AG08395 (cell line): ENCODE measurements around the gene NAXD.
"Not testable (repeated sequence)": the region's sequence is repeated elsewhere in the genome, so short reads cannot be mapped to it uniquely, and the experiment has no call there.

Experiments
- DNase-seq: peaks from one replicate; pipeline ENCODE4 v3.0.0; 2012; ENCODE audit warnings: mixed read lengths, low spot score

NAXD gene

DNA sequence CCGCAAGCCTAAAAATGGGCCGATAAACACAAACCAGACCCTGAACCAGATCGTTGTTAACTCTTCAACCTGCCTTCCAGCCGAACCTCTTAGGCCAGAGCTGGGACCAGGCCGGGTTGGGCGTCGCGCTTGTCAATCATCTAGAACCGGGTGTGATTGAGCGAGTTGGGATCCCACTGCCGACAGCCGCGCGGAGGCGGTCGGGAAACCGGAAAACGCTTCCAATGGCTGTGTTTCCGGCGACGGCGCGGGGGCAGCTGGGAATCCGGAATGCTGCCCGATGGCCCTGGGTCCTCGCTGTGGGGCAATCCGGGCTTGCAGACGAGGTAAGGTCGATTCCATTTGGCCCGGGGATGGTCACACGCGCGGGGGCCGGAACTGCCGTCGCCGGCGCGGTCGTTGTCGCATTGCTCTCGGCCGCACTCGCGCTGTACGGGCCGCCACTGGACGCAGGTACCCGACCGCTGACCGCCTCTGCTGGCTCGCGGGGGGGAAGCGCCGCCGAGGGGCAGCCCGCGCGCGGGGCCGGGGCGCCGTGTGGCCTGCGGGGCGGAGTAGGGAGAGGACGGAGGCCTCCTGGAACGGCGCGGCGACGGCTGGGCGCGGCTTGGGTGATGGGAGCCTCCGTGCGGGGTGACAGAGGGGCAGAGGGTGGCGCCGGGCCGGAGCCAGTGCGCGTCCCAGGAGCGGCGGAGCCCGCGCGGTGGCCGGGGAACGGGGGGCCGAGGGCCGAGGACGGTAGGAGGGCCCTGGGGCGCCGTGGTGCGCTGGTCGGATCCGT, at the start of gene NAXD:
NAXD (plus strand) TSS at position 224 of the 781 bp plus-strand sequence; CDS start at position 281, 57 bp downstream.
- DNase-seq = peak; percentile 100

DNA sequence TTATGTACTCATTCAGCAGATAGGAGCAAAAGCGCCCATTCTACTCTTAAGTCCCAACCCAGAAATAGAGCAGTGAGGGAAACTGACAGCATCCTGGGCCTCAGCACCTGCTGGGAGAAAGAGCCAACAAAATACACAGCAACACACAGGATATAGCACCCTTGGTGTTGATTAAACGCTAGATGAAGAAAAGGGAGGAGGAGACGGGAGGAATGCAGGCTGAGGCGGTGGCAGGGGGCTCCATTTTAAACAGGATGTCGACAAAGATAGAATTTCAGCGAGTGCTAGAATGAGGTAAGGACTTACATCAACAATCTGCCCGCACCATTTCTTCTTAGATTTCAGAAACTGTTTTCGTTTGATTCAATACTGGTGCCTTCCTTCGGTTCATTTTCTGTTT, 49.2 kb upstream of the NAXD start:
- no peak for DNase-seq

DNA sequence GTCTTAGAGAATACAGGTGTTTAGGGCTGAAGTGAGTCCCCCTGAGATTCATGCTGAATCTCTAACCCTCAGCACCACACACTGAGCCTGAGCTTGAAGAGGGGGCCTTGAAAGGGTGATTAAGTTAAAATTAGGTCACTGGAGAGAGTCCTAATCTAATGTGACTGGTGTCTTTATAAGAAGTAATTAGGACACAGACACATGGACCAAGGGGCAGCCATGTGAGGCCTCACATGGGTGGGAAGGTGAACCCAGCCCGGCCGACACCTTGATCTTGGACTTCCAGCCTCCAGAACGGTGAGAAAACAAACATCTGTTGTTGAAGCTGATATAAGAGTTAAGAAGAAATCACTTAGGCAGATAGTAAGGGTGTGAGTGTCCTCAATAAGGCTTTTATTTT, 46.7 kb upstream of the NAXD start:
- DNase-seq = no peak

DNA sequence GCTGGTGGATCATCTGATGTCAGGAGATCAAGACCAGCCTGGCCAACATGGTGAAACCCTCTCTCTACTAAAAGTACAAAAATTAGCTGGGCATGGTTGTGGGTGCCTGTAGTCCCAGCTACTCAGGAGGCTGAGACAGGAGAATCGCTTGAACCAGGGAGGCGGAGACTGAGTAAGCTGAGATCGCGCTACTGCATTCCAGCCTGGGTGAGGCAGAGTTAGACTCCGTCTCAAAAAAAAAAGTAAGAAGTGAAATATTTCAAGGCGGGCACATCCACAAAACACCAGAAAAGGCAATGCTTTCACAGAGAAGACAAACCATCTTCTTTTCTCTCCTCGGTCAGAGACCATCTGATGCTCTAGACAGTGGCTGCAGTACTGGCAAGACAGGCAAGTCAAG, 45.4 kb upstream of the NAXD start:
- not testable (repeated sequence) for DNase-seq

DNA sequence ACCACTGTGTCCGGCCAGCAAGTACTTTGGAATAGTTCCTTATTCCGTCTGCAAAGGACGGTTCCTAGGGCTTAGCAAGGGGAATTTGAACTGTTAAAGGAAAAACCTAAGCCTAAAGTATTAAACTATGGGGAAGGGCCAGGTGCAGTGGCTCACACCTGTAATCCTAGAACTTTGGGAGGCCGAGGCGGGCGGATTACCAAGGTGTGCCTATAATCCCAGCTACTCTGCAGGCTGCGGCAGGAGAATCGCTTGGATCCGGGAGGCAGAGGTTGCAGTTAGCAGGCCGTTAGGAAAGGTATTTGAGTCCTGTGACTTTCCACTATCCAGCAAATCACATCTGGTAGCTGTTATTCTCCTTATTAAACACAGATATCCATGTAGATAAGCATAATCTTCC, 44.5 kb upstream of the NAXD start:
- DNase-seq = no peak

DNA sequence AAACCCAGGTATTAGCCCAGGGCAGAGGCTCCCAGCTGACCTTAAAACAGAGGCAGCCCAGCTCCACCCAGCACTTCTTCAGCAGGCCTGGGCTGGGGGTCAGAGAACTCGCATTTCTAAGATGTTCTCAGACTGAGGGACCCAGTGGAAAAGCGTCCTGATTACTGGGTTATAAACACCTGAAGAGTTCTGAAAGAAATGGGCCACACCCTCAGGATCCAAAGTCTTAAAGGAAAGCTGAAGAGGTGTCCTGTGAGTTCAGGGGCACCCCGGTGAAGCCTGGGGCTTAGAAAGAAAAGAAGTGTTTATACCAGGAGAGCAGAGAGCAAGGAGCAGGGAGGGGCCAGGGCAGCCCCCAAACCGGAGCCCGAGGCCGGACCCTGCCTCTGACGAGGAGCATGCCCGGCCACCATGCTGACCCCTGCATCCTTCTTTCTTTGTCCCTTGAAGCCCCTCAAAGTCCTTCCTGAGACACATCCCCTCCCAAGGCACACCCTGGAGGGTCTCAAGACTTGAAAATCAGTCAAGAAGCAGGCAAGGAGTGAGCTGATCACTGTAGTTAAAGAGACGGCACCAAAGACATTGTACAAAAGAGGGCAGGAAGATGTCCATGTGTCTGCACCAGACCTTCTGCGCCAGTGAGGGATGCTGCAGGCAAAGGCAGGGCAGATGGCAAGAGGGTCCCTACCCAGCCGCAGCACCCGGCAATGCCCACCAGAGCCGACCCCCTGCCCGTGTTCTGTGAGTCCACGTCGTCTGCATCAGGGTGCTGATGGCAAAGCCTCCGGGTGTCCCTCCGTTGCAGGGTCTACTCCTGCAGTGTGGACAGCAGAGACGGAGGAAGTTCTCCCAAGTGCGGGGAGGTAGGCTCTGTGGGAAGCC, 43.2 kb upstream of the NAXD start:
- DNase-seq = no peak

DNA sequence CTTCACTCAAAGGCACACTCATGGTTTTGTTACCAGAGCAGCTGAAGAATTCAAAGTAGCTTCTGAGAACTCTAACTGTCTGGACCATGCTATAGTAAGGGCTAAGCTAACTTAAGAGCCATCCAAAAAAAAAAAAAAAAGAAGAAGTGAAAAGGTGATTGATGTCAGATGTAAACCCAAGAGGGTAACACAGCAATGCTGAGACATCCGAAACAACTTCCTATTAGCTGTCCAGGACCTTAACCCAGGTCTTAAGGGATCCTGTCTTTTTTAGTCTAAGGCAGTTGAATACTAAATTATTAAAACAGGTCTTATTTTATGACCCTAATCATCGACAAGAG, 42.6 kb upstream of the NAXD start:
- DNase-seq = no peak

DNA sequence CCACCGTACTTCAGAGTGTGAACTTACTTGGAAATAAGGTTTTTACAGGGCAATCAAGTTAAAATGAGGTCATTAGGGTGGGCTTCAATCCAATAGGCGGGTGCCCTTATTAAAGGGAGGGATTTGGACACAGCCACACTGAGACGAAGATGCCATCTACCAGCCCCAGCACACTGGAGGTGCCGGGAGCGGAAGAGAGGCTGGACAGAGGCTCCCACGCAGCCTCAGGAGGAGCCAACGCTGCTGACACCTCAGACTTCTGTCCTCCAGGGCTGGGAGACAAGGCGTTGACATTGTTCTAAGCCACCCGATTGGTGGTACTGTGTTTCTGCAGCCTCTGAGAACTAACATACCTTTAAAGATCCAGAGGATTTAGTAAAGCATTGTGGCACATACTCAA, 41.2 kb upstream of the NAXD start:
- no peak for DNase-seq

DNA sequence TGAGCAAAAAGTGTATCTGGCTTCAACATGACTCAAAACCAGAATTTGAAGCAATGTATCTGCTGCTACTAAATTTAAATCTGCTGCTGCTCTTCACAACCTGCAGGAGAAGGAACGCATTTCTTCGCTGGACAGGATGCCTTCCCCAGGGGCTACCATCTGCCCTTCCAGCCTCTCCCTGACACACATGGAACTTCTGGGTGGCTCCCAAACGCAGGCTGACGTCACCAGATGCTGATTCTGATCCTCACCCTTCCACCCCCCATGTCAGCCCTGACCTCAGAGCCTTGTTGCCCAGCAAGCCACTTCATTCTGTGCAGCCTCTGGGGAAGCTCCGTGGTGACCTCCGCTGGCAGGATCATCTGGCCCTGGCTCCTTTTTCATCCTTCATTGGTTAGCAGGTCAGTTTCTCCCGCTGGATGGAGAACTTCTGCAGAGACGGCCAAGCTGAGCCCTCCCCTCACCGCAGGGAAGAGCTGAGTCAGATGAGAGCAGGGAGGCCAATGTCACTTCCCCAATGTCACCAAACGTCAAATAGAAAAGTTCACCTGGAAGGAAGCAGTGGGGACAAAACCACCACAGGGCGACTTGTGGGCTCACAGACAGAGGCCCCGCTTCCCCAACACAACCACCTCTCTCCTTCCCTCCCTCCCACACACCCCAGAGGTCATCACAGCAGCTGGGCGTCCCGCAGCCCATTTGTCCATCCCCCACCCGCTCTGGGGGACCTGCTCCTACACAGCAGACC, 39.8 kb upstream of the NAXD start:
- peak; percentile 53 for DNase-seq

DNA sequence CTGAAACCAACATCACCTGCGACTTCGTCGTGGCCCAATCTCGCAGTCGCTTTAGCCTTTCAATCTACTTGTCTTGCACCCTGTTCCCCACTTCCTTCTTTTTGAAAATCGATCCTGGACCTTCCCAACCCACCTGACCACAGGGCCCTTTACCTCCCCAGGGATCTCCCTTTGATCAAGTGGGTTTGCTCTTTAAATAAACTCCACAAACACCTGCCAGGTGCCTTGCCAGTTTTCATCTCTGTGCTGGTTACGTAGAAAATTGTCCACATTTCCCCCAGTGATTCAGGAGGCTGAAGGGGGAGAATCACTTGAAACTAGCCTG, 39.3 kb upstream of the NAXD start:
- no peak for DNase-seq

DNA sequence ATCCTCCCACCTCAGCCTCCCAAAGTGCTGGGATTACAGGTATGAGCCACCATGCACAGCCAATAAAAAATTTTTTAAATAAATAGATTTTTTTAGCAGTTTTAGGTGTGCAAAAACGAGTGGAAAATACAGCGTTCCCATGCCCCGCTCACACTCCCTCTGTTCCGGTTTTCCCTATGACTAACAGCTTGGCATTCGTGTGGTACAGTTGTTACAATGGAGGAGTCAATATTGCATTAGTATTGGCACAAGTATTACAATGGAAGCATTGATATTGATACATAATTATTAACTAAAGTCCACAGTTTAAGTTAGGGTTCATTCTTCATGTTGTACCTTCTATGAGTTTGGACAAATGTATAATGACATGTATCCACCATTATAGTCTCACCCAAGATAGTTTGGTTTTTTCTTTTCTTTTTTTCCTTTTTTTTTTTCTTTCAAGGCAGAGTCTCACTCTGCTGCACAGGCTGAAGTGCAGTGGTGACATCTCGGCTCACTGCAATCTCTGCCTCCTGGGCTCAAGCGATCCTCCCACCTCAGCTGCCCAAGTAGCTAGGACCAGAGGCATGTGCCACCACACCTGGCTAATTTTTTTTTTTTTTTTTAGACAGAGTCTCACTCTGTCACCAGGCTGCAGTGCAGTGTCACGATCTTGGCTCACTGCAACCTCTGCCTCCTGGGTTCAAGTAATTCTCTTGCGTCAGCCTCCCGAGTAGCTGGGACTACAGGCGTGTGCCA, 38.4 kb upstream of the NAXD start:
- DNase-seq = no peak

DNA sequence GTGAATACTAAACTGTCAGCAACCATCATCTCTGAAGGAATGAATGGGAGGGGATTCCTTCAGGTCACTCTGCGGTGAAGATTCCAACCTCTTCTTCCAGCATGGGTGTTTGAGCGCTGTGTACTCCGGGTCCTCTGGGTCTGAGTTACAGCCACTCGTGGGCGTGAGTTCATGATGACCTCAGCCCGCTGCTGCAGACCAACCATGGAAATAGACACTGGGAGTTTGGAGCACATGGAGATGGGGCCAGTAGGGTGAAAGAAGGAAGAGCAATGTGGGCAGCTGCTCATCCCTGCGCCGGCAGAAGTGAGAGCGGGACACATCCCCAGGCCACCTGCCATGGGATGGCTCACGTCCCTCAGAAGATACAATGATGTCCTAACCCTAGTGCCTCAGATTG, 37.0 kb upstream of the NAXD start:
- no peak for DNase-seq

DNA sequence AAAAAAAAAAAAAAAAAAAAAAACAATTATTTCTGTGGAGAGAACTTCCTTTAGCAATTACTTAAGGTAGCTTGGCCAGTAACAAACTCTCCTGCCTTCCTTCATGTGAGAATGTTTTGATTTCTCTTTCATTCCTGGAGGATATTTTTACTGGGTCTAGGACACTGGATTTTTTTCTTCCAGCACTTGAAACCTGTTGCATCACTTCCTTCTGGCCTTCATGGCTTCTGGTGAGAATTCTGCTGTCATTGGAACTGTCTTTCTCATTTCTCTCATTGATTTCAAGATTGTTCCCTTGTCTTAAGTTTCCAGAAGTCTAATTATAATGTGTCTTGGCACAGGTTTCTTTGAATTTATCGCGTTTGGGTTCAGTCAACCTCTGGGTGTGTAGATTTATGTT, 34.5 kb upstream of the NAXD start:
- no peak for DNase-seq

DNA sequence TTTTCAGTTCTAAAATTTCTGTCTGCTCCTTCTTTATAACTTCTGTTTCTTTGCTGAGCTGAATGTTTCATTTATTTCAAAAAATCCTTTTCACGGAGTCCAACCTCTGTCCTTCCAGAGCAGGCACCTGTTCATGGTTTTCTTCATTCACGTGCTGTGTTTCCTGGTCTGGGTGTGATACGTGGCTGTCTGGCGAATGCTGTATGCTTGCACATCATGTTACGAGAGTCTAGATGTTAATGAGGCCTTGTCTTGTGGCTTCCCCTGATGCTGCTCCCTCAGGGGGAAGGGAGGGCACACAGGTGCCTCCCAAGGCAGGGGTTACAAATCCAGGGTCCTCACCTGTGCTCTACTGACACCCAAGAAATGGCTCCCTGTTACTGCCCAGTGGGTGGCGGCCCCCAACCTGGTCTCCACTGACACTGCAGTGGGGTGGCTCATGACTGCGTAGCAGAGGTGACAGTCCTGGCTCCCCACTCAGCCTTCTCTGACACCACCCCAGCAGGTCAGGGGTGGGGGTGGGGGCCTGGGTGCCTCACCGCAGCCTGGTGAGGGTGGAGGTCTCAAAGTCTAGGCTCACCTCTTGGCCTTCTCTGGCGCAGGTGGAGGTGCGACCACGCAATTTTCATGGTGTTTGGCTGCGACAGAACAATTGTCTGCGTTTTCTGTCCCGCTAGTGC, 33.7 kb upstream of the NAXD start:
- DNase-seq = no peak

DNA sequence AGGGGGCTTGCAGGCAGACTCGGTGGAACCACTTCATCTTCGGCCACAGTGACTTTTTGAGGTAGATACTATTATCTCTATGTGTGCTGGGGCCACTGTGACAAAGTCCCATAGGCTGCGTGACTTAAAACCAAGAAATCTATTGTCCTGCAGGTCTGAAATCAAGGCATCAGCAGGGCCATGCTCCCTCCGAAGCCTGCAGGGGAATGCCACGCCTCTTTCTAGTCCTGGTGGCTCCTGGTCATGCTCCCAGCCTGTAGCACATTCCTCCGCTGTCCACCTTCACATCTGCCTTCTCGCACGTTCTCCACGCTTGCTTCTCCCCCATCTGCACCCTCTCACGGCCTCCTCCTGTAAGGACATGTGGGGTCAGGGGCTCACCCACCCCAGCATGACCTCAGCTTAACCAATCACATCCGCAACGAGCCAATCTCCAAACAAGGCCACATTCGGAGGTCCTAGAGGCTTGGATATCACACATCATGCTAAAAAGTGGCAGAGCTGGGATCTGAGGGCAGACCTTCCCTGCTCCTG, 32.9 kb upstream of the NAXD start:
- DNase-seq = no peak

DNA sequence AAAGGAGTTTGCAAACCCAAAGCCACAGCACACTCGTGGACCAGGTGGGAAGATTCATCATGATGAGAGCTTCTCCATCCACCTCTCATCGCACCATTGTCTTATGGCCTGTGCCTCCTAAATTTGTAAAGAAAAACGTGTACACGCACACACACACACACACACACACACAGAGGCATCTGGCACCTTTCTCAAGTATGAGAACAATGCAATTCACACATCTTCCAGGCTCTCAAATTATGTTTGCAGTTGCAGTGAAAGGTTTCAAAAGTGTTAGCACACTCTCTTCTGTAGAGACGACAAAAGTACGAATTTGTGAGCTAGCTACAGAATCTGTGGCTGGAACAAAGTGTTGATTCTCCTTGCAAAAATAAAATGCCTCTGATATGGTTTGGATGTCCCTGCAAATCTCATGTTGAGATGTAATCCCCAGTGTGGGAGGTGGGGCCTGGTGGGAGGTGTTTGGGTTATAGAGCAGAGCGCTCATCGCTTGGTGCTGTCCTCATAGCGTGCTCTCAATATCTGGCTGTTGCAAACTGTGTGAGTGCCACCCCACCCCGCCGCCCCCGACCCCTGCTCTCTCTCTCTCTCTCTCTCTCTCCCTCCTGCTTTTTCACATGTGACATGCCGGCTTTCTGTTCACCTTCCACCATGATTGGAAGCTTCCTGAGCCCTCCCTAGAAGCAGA, 32.0 kb upstream of the NAXD start:
- no peak for DNase-seq

DNA sequence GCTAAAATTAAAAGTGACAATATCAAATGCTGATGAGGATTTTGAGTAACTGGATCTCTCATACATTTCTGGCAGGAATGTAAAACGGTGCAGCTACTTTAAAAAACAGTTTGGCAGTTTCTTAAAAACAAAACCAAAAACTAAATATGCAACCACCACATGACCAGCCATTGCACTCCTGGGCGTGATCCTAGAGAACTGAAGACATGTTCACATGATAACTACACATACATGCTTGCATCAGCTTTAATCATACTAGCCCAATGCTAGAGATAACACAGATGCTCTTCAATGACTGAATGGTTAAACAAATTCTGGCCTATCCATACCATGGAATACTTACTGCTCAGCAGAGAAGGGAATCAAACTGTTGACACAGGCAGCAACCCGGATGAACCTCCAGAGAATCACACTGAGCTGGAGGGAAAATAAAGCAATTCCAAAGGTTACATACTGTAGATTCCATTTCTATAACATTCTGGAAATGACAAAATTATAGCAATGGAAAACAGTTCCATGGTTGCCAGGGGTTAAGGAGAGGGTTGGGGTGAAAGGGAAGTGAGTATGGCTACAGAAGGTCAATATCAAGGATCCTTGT, 25.5 kb upstream of the NAXD start:
- no peak for DNase-seq

DNA sequence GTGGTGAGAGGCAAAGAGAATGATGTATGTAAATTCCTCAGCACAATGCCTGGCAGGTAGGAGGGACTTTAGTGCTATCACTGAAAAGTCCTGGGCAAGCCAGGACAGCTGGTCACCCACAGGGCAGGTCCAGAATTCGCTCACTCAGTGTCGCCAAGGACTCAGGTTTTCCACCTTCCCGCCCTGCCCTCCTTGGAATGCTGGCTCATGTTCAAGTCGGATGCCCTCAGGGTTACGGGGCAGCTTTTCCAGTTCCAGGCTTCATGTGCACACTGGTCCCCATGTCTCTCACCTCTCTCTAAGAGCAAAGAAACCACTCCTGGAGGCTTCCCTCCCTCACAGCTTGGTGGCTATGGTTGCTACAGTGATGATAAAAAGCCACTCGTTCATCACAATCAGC, 24.8 kb upstream of the NAXD start:
- DNase-seq = no peak

DNA sequence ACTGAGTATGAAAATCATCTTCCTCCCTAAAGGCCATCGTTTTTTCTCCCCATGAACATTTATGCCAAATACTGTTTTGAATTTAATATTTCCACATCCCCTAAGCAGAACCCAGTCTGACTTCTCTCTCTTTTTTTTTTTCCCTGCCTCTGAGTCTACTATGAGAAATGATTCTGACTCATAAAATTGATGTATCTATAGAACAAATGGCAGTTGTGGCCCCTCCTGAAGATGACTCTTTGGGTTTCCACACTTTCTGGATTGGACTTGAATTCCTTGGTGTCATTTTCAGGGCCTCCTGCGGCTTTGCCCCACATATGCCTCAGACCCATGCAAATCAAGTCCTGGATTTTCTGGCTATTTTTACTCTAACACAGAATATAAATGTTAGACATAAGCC, 22.7 kb upstream of the NAXD start:
- peak; percentile 28 for DNase-seq

DNA sequence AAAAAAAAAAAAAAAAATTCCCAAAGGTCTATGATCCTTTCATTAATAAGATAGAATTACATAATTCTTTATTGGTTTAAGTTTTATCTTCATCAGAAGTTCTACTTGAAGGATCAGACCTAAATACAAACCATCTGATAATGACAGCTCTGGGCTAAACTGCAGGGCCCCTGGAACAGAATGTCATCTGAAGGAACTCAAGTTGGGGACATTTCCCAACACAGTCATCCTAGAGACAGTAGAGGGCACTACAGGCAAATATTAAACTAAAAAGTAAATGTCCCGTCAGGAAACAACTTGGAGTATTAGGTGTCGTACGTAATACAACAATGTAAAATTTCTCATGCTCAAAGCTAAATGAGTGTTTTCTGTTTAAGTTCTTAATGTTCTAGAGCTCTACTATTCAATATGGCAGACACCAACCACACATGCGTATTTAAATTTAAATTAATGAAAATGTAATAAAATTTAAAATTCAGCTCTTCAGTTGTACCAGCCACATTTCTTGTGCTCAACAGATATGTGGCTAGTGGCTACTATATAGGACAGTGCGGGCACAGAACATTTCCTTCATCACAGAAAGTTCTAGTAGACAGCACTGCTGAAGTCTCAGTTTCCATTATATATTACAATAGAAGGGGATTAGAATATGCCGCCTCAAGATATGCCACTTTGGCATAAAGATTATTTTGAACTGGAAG, 21.8 kb upstream of the NAXD start:
- DNase-seq = peak; percentile 71
